DND-41 (cell line): ENCODE measurements around the gene MGA.

ENCODE experiments used
- ATAC-seq: fragments of 200-7000 bp; cut with Tn5 transposase; 3 replicates; pipeline ENCODE4 v1.9.1; 2021; ENCODE audit warnings: low read depth; ENCODE audit not compliant: insufficient read depth
- DNase-seq: peaks from one replicate; pipeline ENCODE4 v3.0.0-alpha.2; 2020
- H2AFZ ChIP-seq: 2 replicates; pipeline ENCODE4 v1.6.0; 2012; ENCODE audit warnings: low read depth, low read length
- H3K27ac ChIP-seq: 2 replicates; pipeline ENCODE4 v1.5.1; 2012; ENCODE audit warnings: low read length, inconsistent platforms
- H3K27me3 ChIP-seq: fragments of 200-600 bp; sonication (generic); 2 replicates; pipeline ENCODE4 v1.6.0; 2012; ENCODE audit warnings: low read length, mild to moderate bottlenecking, inconsistent platforms; ENCODE audit not compliant: insufficient read depth, poor library complexity
- H3K36me3 ChIP-seq: 2 replicates; pipeline ENCODE4 v1.5.1; 2012; ENCODE audit warnings: low read length, inconsistent platforms; ENCODE audit not compliant: insufficient read depth
- H3K4me1 ChIP-seq: 2 replicates; pipeline ENCODE4 v1.5.1; 2012; ENCODE audit warnings: mild to moderate bottlenecking, low read length; ENCODE audit not compliant: insufficient read depth
- H3K4me2 ChIP-seq: 2 replicates; pipeline ENCODE4 v1.6.0; 2012; ENCODE audit warnings: mild to moderate bottlenecking, moderate library complexity, low read length, inconsistent platforms; ENCODE audit not compliant: insufficient read depth
- H3K4me3 ChIP-seq, 2 experiments: fragments of 200-600 bp in 1 of 2; shearing (Covaris generic) in 1 of 2; 2 replicates each; pipeline ENCODE4 v1.5.1; 2012 to 2016; ENCODE audit warnings: inconsistent platforms in 2 of 2, low read length in 2 of 2, mild to moderate bottlenecking in 2 of 2, low read depth in 1 of 2, moderate library complexity in 1 of 2
- H3K79me2 ChIP-seq: 2 replicates; pipeline ENCODE4 v1.6.0; 2012; ENCODE audit warnings: low read length, inconsistent platforms; ENCODE audit not compliant: insufficient read depth
- H3K9ac ChIP-seq: 2 replicates; pipeline ENCODE4 v1.6.0; 2012; ENCODE audit warnings: low read depth, mild to moderate bottlenecking, inconsistent platforms, low read length, moderate library complexity
- H3K9me3 ChIP-seq: 2 replicates; pipeline ENCODE4 v1.5.1; 2012; ENCODE audit warnings: low read length, moderate library complexity, mild to moderate bottlenecking, inconsistent platforms; ENCODE audit not compliant: insufficient read depth, severe bottlenecking
- H4K20me1 ChIP-seq: 2 replicates; pipeline ENCODE4 v1.6.0; 2012; ENCODE audit warnings: low read length; ENCODE audit not compliant: insufficient read depth
- EZH2 ChIP-seq: IDR thresholded peaks from 3 replicates; pipeline ENCODE4 v1.6.1; 2012; ENCODE audit warnings: borderline replicate concordance, low read depth, mild to moderate bottlenecking, moderate library complexity, low read length, inconsistent platforms; ENCODE audit not compliant: severe bottlenecking
- TF ChIP-seq, protein P1 (sequence below): IDR thresholded peaks from 2 replicates; pipeline ENCODE4 v1.5.1; 2012; ENCODE audit warnings: borderline replicate concordance, low read length, moderate library complexity, mild to moderate bottlenecking; ENCODE audit not compliant: poor library complexity, severe bottlenecking; ENCODE audit errors: extremely low read depth

Gene MGA

DNA sequence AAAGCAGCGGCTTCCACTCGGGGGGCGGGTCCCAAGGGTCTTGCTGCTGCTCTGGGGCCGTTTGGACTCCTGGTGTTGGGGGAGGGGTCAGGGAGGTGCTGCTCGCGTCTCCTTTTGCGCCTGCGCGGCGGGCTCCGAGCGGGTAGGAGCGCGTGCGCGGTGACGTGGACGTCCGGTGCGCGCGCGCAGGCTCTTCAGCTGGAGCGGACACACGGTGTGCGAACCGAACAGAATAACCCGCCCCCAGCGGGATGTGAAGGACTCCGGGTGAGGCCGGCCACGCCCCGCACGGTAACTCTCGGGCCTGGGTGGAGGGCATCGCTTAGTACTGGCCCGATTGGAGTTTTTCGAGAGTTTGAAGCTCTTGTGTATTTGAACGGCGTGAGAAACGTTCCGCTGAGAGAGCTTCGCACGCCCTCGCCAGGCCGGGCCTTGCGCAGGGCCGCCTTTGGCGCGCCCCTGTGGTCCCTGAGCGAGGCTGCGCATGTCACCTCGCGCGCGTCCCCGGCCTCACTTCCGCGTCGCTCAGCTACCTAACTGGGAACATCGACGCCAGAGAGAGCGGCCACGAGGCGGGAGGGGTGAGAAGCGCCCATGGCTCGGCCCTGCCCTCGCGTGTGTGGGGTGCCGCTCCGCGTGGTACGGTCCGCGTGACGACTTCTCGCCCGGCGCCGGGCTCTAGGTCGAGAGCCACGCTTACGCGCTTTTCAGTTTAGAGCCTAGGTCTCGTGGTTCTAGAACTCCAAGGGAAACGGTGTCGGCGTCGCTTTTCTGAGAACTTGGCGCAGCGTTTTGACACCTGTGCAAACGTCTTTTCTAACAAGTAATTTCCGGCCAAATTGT is at the start of gene MGA:
Gene MGA (plus strand): TSS at position 171 of the 843 bp plus-strand sequence.
- Histone ChIP-seq H3K4me3 (peak within 1 kb of the TSS; percentile 44 to 69), H3K27ac (peak within 1 kb of the TSS; percentile 99)
- peak; percentile 73 for ATAC-seq

GRCh38 chr15:41620536-41621199 is 39.5 kb upstream of the MGA start:
- H3K4me2 ChIP-seq: peak overlapping the region; percentile 66
- no peaks in the 10 kb centered on the region for H3K36me3 ChIP-seq
- peak overlapping the region; percentile 59 for H3K9ac ChIP-seq
- TF ChIP-seq EZH2: no peak
- TF ChIP-seq, protein P1, sequence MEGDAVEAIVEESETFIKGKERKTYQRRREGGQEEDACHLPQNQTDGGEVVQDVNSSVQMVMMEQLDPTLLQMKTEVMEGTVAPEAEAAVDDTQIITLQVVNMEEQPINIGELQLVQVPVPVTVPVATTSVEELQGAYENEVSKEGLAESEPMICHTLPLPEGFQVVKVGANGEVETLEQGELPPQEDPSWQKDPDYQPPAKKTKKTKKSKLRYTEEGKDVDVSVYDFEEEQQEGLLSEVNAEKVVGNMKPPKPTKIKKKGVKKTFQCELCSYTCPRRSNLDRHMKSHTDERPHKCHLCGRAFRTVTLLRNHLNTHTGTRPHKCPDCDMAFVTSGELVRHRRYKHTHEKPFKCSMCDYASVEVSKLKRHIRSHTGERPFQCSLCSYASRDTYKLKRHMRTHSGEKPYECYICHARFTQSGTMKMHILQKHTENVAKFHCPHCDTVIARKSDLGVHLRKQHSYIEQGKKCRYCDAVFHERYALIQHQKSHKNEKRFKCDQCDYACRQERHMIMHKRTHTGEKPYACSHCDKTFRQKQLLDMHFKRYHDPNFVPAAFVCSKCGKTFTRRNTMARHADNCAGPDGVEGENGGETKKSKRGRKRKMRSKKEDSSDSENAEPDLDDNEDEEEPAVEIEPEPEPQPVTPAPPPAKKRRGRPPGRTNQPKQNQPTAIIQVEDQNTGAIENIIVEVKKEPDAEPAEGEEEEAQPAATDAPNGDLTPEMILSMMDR: no peak
- peaks cover 3% of the 10 kb centered on the region for H3K9me3 ChIP-seq
- DNase-seq: no peak
- peaks cover 13% of the 10 kb centered on the region; the same call in 1 of the 2 replicates for H3K4me1 ChIP-seq
- peaks cover 3% of the 10 kb centered on the region; the same call in 1 of the 2 replicates for H3K79me2 ChIP-seq
- no peaks in the 10 kb centered on the region for H4K20me1 ChIP-seq
- peak overlapping the region; percentile 71 for H2AFZ ChIP-seq
- H3K27me3 ChIP-seq: no peaks in the 10 kb centered on the region
- H3K27ac ChIP-seq: peak overlapping the region; percentile 87
- H3K4me3 ChIP-seq: peak overlapping the region; percentile 11 to 61; a peak in 3 of 4 replicates
- no peak; the same call in 1 of the 3 replicates for ATAC-seq

More for the DNA sequence above, at the start of gene MGA:
- Histone ChIP-seq H3K9ac (peak within 1 kb of the TSS; percentile 86), H3K9me3 (no peaks in the 10 kb centered on the region), H3K27me3 (no peaks in the 10 kb centered on the region), H4K20me1 (peaks cover 4% of the 10 kb centered on the region), H3K4me1 (peaks cover 83% of the 10 kb centered on the region), H3K4me2 (peak within 1 kb of the TSS; percentile 87), H3K79me2 (peaks cover 49% of the 10 kb centered on the region), H2AFZ (peak within 1 kb of the TSS; percentile 71), H3K36me3 (no peaks in the 10 kb centered on the region)
- peak; percentile 84 for DNase-seq
- TF ChIP-seq, protein P1: peak; percentile 61
- no peak for TF ChIP-seq EZH2

DNA sequence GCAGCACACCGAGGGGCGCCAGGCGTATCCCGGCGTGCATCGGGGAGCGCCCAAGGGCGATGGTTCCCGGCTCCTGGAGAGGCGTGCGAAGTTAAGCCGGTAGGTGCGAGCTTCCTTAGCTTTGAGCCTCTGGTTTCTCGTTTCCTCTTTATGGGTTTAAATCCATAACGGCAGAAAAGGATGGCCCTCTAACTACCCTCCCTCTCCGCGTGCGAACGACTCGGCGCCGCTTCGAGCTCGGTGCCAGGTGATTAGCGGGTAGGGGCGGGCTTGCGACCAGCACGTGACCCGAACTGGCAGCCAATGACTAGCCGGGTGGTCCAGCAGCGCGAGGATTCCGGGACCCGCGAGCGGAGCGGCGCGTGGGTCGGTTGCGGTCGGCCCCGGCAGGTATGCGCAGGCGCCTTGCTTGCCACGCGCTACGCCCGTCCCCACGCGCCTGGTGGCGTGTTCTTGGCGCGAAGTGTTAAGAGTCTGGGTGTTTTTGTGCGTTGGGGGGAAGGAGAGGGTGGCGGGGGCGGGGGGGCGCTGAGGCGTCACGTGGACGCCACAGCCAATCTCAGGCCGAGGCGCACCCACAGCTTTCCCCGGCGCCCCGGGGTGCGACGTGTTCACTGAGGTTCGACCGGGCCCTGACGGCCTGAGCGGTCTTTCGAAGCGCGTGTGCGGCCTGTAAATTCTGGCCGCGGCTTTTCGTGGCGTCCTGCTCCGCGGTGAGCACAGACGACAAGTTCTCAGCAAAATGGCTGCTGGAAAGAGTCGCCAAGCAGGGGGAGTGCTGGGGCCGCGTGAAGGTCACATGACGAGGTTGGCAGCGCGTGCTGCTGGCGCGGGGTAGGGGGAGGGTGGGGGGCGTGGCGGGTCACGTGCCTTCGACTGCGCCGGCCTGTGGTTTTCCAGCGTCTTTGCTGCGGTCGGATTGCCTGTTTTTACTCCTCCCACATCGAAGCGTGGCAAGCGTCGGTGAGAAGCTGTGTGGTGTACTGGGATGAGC is 38.7 kb upstream of the MGA start:
- Histone ChIP-seq H4K20me1 (no peaks in the 10 kb centered on the region), H3K79me2 (peaks cover 3% of the 10 kb centered on the region; the same call in 1 of the 2 replicates), H3K9me3 (peaks cover 3% of the 10 kb centered on the region), H3K4me3 (peak overlapping the region; percentile 11 to 61; a peak in 3 of 4 replicates), H3K27me3 (no peaks in the 10 kb centered on the region), H3K27ac (peak overlapping the region; percentile 87), H2AFZ (peak overlapping the region; percentile 67), H3K36me3 (no peaks in the 10 kb centered on the region), H3K4me1 (peaks cover 13% of the 10 kb centered on the region; the same call in 1 of the 2 replicates), H3K4me2 (peak overlapping the region; percentile 66), H3K9ac (peak overlapping the region; percentile 59)
- DNase-seq: peak; percentile 81
- TF ChIP-seq EZH2: no peak
- TF ChIP-seq, protein P1: no peak
- peak; percentile 91 for ATAC-seq
